Uterus (tissue), 2 donors: ENCODE data around the gene MBP.

Source experiments
- POLR2A ChIP-seq, 2 donors: fragments of 450-650 bp; IDR thresholded peaks; one replicate each; pipeline ENCODE4 v1.6.1; 2016; ENCODE audit warnings: antibody characterized with exemption in 2 of 2, mild to moderate bottlenecking in 1 of 2, moderate library complexity in 1 of 2
- TF ChIP-seq, protein P1 (sequence below), 4 experiments: fragments of 200-600 bp in 2 of 4; fragments of 450-650 bp in 2 of 4; sonication (generic) in 2 of 4; IDR thresholded peaks; one replicate each; pipeline ENCODE4 v1.5.1; 2016 to 2019; ENCODE audit warnings: antibody characterized with exemption in 4 of 4, mild to moderate bottlenecking in 2 of 4, moderate library complexity in 1 of 4

DNA sequence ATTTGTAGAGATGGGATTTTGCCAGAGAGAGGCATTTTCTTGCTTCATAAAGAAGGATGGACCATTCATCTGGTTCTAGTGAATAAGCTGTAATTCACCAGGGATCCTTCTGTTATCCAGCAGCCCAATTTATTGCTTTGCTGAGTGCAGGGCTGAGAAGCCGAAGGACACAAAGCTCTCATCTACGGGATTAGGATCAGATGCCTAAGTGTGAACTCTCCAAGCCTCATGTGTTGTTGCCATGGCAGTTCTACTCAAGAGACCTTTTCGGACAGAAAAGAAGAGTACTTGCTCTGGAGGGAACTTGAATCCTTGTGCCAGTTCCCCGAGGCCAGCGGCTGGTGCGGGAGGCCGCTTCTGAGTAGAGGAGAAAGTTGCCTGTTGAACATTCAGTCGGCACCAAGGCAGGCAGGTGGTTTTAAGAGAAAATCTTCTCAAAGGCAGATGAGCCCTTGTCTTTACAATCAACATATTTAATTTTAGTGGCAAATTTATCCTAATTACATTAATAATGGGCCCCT, 38.4 kb upstream of the MBP start:
- TF ChIP-seq, protein P1, sequence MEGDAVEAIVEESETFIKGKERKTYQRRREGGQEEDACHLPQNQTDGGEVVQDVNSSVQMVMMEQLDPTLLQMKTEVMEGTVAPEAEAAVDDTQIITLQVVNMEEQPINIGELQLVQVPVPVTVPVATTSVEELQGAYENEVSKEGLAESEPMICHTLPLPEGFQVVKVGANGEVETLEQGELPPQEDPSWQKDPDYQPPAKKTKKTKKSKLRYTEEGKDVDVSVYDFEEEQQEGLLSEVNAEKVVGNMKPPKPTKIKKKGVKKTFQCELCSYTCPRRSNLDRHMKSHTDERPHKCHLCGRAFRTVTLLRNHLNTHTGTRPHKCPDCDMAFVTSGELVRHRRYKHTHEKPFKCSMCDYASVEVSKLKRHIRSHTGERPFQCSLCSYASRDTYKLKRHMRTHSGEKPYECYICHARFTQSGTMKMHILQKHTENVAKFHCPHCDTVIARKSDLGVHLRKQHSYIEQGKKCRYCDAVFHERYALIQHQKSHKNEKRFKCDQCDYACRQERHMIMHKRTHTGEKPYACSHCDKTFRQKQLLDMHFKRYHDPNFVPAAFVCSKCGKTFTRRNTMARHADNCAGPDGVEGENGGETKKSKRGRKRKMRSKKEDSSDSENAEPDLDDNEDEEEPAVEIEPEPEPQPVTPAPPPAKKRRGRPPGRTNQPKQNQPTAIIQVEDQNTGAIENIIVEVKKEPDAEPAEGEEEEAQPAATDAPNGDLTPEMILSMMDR (IDR thresholded peaks at IDR 0.05), result no peak
- no peak for TF ChIP-seq POLR2A (IDR thresholded peaks at IDR 0.05)
